ENCODE data around the gene CHAD.
"Not testable (repeated sequence)": the region's sequence is repeated elsewhere in the genome, so short reads cannot be mapped to it uniquely, and the experiment has no call there.

Gene CHAD

GRCh38 chr17:50481648-50482047 lies 13.0 kb upstream of the CHAD start:
- Histone ChIP-seq H3K27ac (no peak overlapping the region), H4K20me1 (no peaks in the 10 kb centered on the region), H3K4me1 (peaks cover 20% of the 10 kb centered on the region), H3K9me3 (no peaks in the 10 kb centered on the region), H3K4me2 (no peak overlapping the region), H3K36me3 (peaks cover 55% of the 10 kb centered on the region), H3K9ac (0 out of 2 replicates have a peak overlapping the region, but pooled peaks have one; percentile 38), H3K4me3 (no peak overlapping the region), H3K27me3 (no peaks in the 10 kb centered on the region)
- no peak for TF ChIP-seq Cebpa-rat (IDR thresholded peaks at IDR 0.05)

- Histone ChIP-seq H3K9ac (no peak overlapping the region), H3K27ac (no peak overlapping the region)
- TF ChIP-seq Cebpa-rat (IDR thresholded peaks at IDR 0.05) = no peak
These were observed 12.3 kb upstream of the CHAD start for GRCh38 chr17:50480854-50481490.

GRCh38 chr17:50480142-50480764 lies 11.6 kb upstream of the CHAD start:
- Histone ChIP-seq H3K27ac (no peak overlapping the region), H3K27me3 (no peaks in the 10 kb centered on the region), H3K4me2 (peak overlapping the region; percentile 88), H3K4me1 (peaks cover 20% of the 10 kb centered on the region), H3K36me3 (peaks cover 42% of the 10 kb centered on the region), H3K9me3 (no peaks in the 10 kb centered on the region), H3K9ac (peak overlapping the region; percentile 36; the same call in 1 of the 2 replicates), H4K20me1 (no peaks in the 10 kb centered on the region), H3K4me3 (peak overlapping the region; percentile 79; the same call in 1 of the 2 replicates)
- no peak for TF ChIP-seq Cebpa-rat (IDR thresholded peaks at IDR 0.05)

More at GRCh38 chr17:50480854-50481490, 12.3 kb upstream of the CHAD start:
- peaks cover 20% of the 10 kb centered on the region for H3K4me1 ChIP-seq
- H3K36me3 ChIP-seq = peaks cover 50% of the 10 kb centered on the region
- H3K4me2 ChIP-seq = no peak overlapping the region
- no peaks in the 10 kb centered on the region for H3K9me3 ChIP-seq
- H3K4me3 ChIP-seq = no peak overlapping the region
- no peaks in the 10 kb centered on the region for H4K20me1 ChIP-seq
- H3K27me3 ChIP-seq = no peaks in the 10 kb centered on the region

- no peaks in the 10 kb centered on the region for H3K9me3 ChIP-seq
- no peak for TF ChIP-seq Cebpa-rat (IDR thresholded peaks at IDR 0.05)
- peak overlapping the region; percentile 79 for H3K4me3 ChIP-seq
- no peaks in the 10 kb centered on the region for H4K20me1 ChIP-seq
- H3K9ac ChIP-seq = peak overlapping the region; percentile 84; the same call in 1 of the 2 replicates
- peaks cover 20% of the 10 kb centered on the region for H3K4me1 ChIP-seq
- peak overlapping the region; percentile 86; the same call in 1 of the 2 replicates for H3K27ac ChIP-seq
- H3K36me3 ChIP-seq = peaks cover 36% of the 10 kb centered on the region
- no peaks in the 10 kb centered on the region for H3K27me3 ChIP-seq
- H3K4me2 ChIP-seq = peak overlapping the region; percentile 88
These were observed 11.0 kb upstream of the CHAD start for GRCh38 chr17:50479522-50480141.

GRCh38 chr17:50478391-50479381 lies 10.0 kb upstream of the CHAD start, which contains the start of gene RSAD1:
Gene RSAD1, plus strand, starts transcription at chr17:50478860. Its CDS starts 25 bp downstream, at chr17:50478885.
- H3K36me3 ChIP-seq = peaks cover 30% of the 10 kb centered on the region
- H3K4me2 ChIP-seq = peak within 1 kb of the TSS; percentile 88
- peak within 1 kb of the TSS; percentile 79 for H3K4me3 ChIP-seq
- TF ChIP-seq Cebpa-rat (IDR thresholded peaks at IDR 0.05) = no peak
- H3K27me3 ChIP-seq = no peaks in the 10 kb centered on the region
- no peaks in the 10 kb centered on the region for H4K20me1 ChIP-seq
- H3K9ac ChIP-seq = peak within 1 kb of the TSS; percentile 84
- no peaks in the 10 kb centered on the region for H3K9me3 ChIP-seq
- H3K27ac ChIP-seq = peak within 1 kb of the TSS; percentile 86
- H3K4me1 ChIP-seq = peaks cover 20% of the 10 kb centered on the region

GRCh38 chr17:50477976-50478375 lies 9.3 kb upstream of the CHAD start:
- Histone ChIP-seq H3K9ac (peak overlapping the region; percentile 84), H3K4me2 (peak overlapping the region; percentile 88), H3K4me1 (peaks cover 20% of the 10 kb centered on the region), H3K9me3 (no peaks in the 10 kb centered on the region), H3K27ac (peak overlapping the region; percentile 86), H3K4me3 (peak overlapping the region; percentile 79), H4K20me1 (no peaks in the 10 kb centered on the region), H3K36me3 (peaks cover 24% of the 10 kb centered on the region), H3K27me3 (no peaks in the 10 kb centered on the region)
- TF ChIP-seq Cebpa-rat (IDR thresholded peaks at IDR 0.05) = no peak

GRCh38 chr17:50476545-50477315 lies 8.1 kb upstream of the CHAD start:
- Histone ChIP-seq H3K9me3 (no peaks in the 10 kb centered on the region), H3K36me3 (peaks cover 12% of the 10 kb centered on the region), H3K4me2 (no peak overlapping the region), H3K27me3 (no peaks in the 10 kb centered on the region), H3K4me1 (peaks cover 23% of the 10 kb centered on the region), H3K9ac (no peak overlapping the region), H3K4me3 (no peak overlapping the region), H3K27ac (no peak overlapping the region), H4K20me1 (no peaks in the 10 kb centered on the region)
- no peak for TF ChIP-seq Cebpa-rat (IDR thresholded peaks at IDR 0.05)

GRCh38 chr17:50475775-50476544 lies 7.3 kb upstream of the CHAD start:
- H3K9ac ChIP-seq, H3K4me3 ChIP-seq, H3K27ac ChIP-seq, H3K4me2 ChIP-seq, H3K27me3 ChIP-seq, H4K20me1 ChIP-seq, H3K9me3 ChIP-seq: not testable (repeated sequence)
- Histone ChIP-seq H3K36me3 (peaks cover 11% of the 10 kb centered on the region), H3K4me1 (peaks cover 30% of the 10 kb centered on the region)
